GM23338 (cell line): ENCODE measurements around the gene RPL36A.

Experiments
- CTCF ChIP-seq, 2 experiments: fragments of 200-600 bp in 1 of 2; sonication (generic) in 1 of 2; conservative IDR thresholded peaks; 2 replicates each; pipeline versions ENCODE4 v1.5.1 to v1.6.1; 2016 to 2017; ENCODE audit warnings: antibody characterized with exemption in 2 of 2, low read depth in 2 of 2, mild to moderate bottlenecking in 2 of 2, moderate library complexity in 1 of 2
- EZH2 ChIP-seq: fragments of 200-600 bp; sonication (generic); IDR thresholded peaks from one replicate; pipeline ENCODE4 v1.8.0; 2017; ENCODE audit warnings: antibody characterized with exemption, mild to moderate bottlenecking, low read depth; ENCODE audit not compliant: unreplicated experiment
- ZNF331 ChIP-seq: fragments of 250-450 bp; sonication (Bioruptor Pico); IDR thresholded peaks from 2 replicates; pipeline ENCODE4 v1.5.0; 2020; ENCODE audit warnings: low read depth, mild to moderate bottlenecking, moderate library complexity

- TF ChIP-seq ZNF331 (CRISPR knock-in tag) (no peak), EZH2 (no peak), CTCF (conservative IDR thresholded peaks at IDR 0.05; ENCODE audit: low read depth in 2 of 2) (no peak)
Observed at GRCh38 chrX:101419489-101419888, 28.7 kb downstream of the RPL36A start.
